OCI-LY3 (cell line): ENCODE measurements around the gene CACNB1.

Experiments
- H2AFZ ChIP-seq: fragments of 200-600, 300-600 bp; shearing (Covaris generic); 2 replicates; pipeline ENCODE4 v1.6.0; 2014; ENCODE audit warnings: antibody characterized with exemption, low read depth, low read length
- H3K27ac ChIP-seq: fragments of 200-600, 300-600 bp; sonication (generic); 2 replicates; pipeline ENCODE4 v1.5.1; 2014; ENCODE audit warnings: mild to moderate bottlenecking, low read length, moderate library complexity, mixed read lengths
- H3K27me3 ChIP-seq: fragments of 200-600, 300-600 bp; sonication (generic); 2 replicates; pipeline ENCODE4 v1.6.1; 2014; ENCODE audit warnings: low read depth, low read length, mixed read lengths
- H3K36me3 ChIP-seq: fragments of 200-600, 300-600 bp; sonication (generic); replicated peaks from 2 replicates; pipeline ENCODE3; 2014; ENCODE audit warnings: low read depth, low read length, mixed read lengths
- H3K4me1 ChIP-seq: fragments of 300-600, 200-600 bp; sonication (generic); 2 replicates; pipeline ENCODE4 v1.6.1; 2014; ENCODE audit warnings: low read length, mixed read lengths
- H3K4me2 ChIP-seq: fragments of 200-600, 300-600 bp; sonication (generic); 2 replicates; pipeline ENCODE4 v1.6.1; 2014; ENCODE audit warnings: low read length, mixed read lengths
- H3K4me3 ChIP-seq: fragments of 300-600, 200-600 bp; sonication (generic); 2 replicates; pipeline ENCODE4 v1.5.1; 2014; ENCODE audit warnings: antibody characterized with exemption, mild to moderate bottlenecking, low read length, moderate library complexity
- H3K79me2 ChIP-seq: fragments of 300-600, 200-600 bp; shearing (Covaris generic); 2 replicates; pipeline ENCODE4 v1.6.1; 2014; ENCODE audit warnings: mild to moderate bottlenecking, low read length, mixed read lengths
- H3K9ac ChIP-seq: fragments of 300-600, 200-600 bp; shearing (Covaris generic); 2 replicates; pipeline ENCODE4 v1.6.0; 2014; ENCODE audit warnings: mild to moderate bottlenecking, low read length, moderate library complexity
- H3K9me3 ChIP-seq: fragments of 200-600, 300-600 bp; shearing (Covaris generic); 2 replicates; pipeline ENCODE4 v1.6.1; 2014; ENCODE audit warnings: low read length, mixed read lengths; ENCODE audit not compliant: insufficient read depth
- H4K20me1 ChIP-seq: fragments of 200-600, 300-600 bp; sonication (generic); 2 replicates; pipeline ENCODE4 v1.6.1; 2016; ENCODE audit warnings: low read length, mixed read lengths; ENCODE audit not compliant: insufficient read depth
- CTCF ChIP-seq: fragments of 200-600, 300-600 bp; sonication (generic); IDR thresholded peaks from 2 replicates; pipeline ENCODE4 v1.5.1; 2014; ENCODE audit warnings: antibody characterized with exemption, low read length, low read depth
- EZH2phosphoT487 ChIP-seq: fragments of 200-600 bp; shearing (Covaris generic); IDR thresholded peaks from 2 replicates; pipeline ENCODE4 v1.6.1; 2018; ENCODE audit warnings: antibody characterized with exemption, mixed run types, low read depth

CACNB1 gene

GRCh38 chr17:39161962-39162361 lies 35.5 kb downstream of the CACNB1 start:
- Histone ChIP-seq H3K27me3 (no peaks in the 10 kb centered on the region; the same call in 1 of the 2 replicates), H3K4me1 (no peaks in the 10 kb centered on the region), H3K27ac (no peak overlapping the region), H3K9ac (no peak overlapping the region), H3K4me3 (no peak overlapping the region), H3K9me3 (no peaks in the 10 kb centered on the region), H3K4me2 (no peak overlapping the region), H3K79me2 (no peaks in the 10 kb centered on the region), H4K20me1 (no peaks in the 10 kb centered on the region), H3K36me3 (no peaks in the 10 kb centered on the region), H2AFZ (no peak overlapping the region)
- TF ChIP-seq CTCF, result no peak
- TF ChIP-seq EZH2phosphoT487, result no peak

DNA sequence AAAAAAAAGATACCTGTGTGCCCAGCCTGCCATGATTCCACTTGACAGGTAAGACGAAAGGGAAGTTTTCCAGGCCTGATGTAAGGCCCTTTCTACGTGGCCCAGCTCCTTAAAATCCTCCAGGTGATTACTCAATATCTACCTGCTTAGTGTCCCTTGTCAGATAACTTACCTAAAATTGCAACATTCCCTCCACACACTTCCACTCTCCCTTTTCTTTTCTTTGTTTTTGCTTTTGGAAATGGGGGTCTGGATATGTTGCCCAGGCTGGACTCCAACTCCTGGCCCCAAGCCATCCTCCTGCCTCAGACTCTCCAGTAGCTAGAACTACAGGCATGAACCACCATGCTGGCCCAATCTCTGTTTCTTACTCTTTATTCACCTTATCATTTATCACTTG lies 38.8 kb downstream of the CACNB1 start:
- no peaks in the 10 kb centered on the region for H4K20me1 ChIP-seq
- no peaks in the 10 kb centered on the region for H3K9me3 ChIP-seq
- H3K36me3 ChIP-seq, result no peaks in the 10 kb centered on the region
- no peak for TF ChIP-seq CTCF
- no peaks in the 10 kb centered on the region for H3K79me2 ChIP-seq
- no peak overlapping the region for H3K4me3 ChIP-seq
- H3K4me1 ChIP-seq, result peaks cover 3% of the 10 kb centered on the region; the same call in 1 of the 2 replicates
- H3K4me2 ChIP-seq, result no peak overlapping the region
- no peak overlapping the region for H2AFZ ChIP-seq
- no peak overlapping the region for H3K9ac ChIP-seq
- H3K27me3 ChIP-seq, result peaks cover 4% of the 10 kb centered on the region; the same call in 1 of the 2 replicates
- no peak overlapping the region for H3K27ac ChIP-seq

- peaks cover 11% of the 10 kb centered on the region for H3K4me1 ChIP-seq
Measured at GRCh38 chr17:39156491-39156890, 41.0 kb downstream of the CACNB1 start.

GRCh38 chr17:39155654-39156053 lies 41.8 kb downstream of the CACNB1 start:
- Histone ChIP-seq H3K4me2 (peak overlapping the region; percentile 55; the same call in 1 of the 2 replicates), H2AFZ (no peak overlapping the region)

More at GRCh38 chr17:39156491-39156890, 41.0 kb downstream of the CACNB1 start:
- H3K27ac ChIP-seq, result no peak overlapping the region
- TF ChIP-seq EZH2phosphoT487 (no peak), CTCF (no peak)
- no peak overlapping the region for H3K4me3 ChIP-seq
- no peaks in the 10 kb centered on the region for H3K36me3 ChIP-seq
- no peaks in the 10 kb centered on the region for H4K20me1 ChIP-seq
- no peak overlapping the region for H3K4me2 ChIP-seq
- no peaks in the 10 kb centered on the region for H3K79me2 ChIP-seq
- peaks cover 8% of the 10 kb centered on the region; the same call in 1 of the 2 replicates for H3K27me3 ChIP-seq
- no peak overlapping the region for H2AFZ ChIP-seq
- no peak overlapping the region for H3K9ac ChIP-seq
- H3K9me3 ChIP-seq, result no peaks in the 10 kb centered on the region

More at GRCh38 chr17:39155654-39156053, 41.8 kb downstream of the CACNB1 start:
- Histone ChIP-seq H3K27me3 (peaks cover 14% of the 10 kb centered on the region), H3K9me3 (no peaks in the 10 kb centered on the region), H3K4me3 (no peak overlapping the region), H3K9ac (no peak overlapping the region), H3K79me2 (no peaks in the 10 kb centered on the region), H3K4me1 (peaks cover 15% of the 10 kb centered on the region), H3K27ac (no peak overlapping the region), H4K20me1 (no peaks in the 10 kb centered on the region), H3K36me3 (no peaks in the 10 kb centered on the region)
- no peak for TF ChIP-seq CTCF
- TF ChIP-seq EZH2phosphoT487, result no peak
